ENCODE results near the gene MAP3K14. TPM values are rescaled to one million over a fixed set of nuclear protein-coding genes. Genes with fewer than 3 reads are reported as not detected.

Gene MAP3K14
- total RNA-seq, 1 donor from 2014 or later, result 5.2 TPM

DNA sequence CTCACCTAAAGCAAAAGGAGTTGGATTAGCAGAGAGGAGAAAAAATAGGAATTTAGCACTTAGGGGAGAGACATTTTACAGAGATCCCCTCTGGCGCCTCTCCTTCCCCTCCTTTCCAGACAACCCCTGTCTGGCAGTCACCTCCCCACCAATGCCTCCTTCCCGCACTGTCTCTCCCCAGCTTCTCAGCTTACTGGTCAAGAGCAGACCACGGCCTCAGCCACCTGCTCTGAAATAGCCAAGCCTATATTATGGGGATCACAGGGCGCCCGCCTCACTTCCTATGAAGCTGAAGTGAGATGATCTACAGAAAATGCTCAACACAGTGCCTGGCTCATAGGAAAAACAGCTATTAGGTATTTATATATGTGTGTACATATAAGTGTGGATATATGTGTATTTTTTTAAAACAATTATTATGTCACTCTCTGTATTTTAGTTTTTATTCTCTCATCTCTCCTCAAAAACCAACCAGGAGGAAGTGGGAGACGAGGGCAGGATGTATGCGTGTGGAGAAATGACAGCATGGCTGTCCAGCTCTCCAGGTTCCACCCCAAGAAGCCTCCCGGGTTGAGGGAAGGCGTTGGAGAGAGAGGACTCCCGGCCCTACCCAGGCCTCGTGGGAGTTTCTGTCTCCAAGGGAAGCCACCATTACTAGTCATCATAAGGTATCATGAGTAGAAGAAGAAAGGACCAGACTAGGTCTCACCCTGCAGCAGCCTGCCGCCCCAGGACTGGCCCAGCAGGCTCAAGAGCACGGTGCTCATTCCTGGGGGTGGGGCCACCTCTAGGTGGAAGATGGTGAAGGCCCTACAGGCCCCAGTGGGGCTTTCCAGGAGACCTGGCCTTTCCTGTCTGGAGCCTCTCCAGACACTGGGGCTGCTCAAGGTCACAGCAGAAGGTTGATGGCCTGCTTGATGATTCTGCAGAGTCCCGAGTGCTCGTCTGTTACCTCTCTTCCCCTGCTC is 27.2 kb downstream of the MAP3K14 start:
- TF ChIP-seq, protein P1, sequence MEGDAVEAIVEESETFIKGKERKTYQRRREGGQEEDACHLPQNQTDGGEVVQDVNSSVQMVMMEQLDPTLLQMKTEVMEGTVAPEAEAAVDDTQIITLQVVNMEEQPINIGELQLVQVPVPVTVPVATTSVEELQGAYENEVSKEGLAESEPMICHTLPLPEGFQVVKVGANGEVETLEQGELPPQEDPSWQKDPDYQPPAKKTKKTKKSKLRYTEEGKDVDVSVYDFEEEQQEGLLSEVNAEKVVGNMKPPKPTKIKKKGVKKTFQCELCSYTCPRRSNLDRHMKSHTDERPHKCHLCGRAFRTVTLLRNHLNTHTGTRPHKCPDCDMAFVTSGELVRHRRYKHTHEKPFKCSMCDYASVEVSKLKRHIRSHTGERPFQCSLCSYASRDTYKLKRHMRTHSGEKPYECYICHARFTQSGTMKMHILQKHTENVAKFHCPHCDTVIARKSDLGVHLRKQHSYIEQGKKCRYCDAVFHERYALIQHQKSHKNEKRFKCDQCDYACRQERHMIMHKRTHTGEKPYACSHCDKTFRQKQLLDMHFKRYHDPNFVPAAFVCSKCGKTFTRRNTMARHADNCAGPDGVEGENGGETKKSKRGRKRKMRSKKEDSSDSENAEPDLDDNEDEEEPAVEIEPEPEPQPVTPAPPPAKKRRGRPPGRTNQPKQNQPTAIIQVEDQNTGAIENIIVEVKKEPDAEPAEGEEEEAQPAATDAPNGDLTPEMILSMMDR (IDR thresholded peaks at IDR 0.05), result no peak
- Mint-ChIP-seq H3K27ac (ENCODE audit: unreplicated experiment) (no peak overlapping the region), H3K36me3 (ENCODE audit: low read depth) (peaks cover 12% of the 10 kb centered on the region), H3K27me3 (ENCODE audit: low read depth) (no peaks in the 10 kb centered on the region), H3K4me3 (ENCODE audit: unreplicated experiment) (no peak overlapping the region), H3K4me1 (ENCODE audit: low read depth) (peaks cover 39% of the 10 kb centered on the region), H3K9me3 (ENCODE audit: low read depth) (no peaks in the 10 kb centered on the region)
- no peak for DNase-seq (ENCODE audit: low spot score)

DNA sequence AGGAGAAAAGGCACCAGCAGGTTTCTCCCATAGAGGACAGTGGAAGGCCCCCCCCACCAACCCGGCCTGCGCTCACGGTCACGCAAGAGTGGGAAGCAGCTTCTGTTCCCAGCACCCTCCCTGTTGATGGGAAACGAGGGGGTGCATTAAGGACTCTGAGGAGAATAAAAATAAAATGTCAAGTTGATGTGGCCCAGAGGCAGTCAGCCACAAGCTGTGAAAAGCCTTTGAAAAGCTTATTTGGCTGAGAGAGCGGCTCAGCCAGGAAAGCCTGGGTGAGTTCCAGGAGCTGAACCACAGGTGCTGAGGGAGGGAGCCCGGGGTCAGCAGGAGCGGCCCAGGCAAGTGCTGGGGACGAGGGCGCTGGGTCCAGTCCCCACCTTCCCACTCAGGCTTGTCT is 28.0 kb downstream of the MAP3K14 start:
- H3K9me3 Mint-ChIP-seq (ENCODE audit: low read depth), result no peaks in the 10 kb centered on the region
- no peak for DNase-seq (ENCODE audit: low spot score)
- H3K27me3 Mint-ChIP-seq (ENCODE audit: low read depth), result no peaks in the 10 kb centered on the region
- H3K27ac Mint-ChIP-seq (ENCODE audit: unreplicated experiment), result no peak overlapping the region
- TF ChIP-seq, protein P1 (IDR thresholded peaks at IDR 0.05), result no peak
- peaks cover 15% of the 10 kb centered on the region for H3K36me3 Mint-ChIP-seq (ENCODE audit: low read depth)
- peaks cover 35% of the 10 kb centered on the region for H3K4me1 Mint-ChIP-seq (ENCODE audit: low read depth)
- H3K4me3 Mint-ChIP-seq (ENCODE audit: unreplicated experiment), result no peak overlapping the region

DNA sequence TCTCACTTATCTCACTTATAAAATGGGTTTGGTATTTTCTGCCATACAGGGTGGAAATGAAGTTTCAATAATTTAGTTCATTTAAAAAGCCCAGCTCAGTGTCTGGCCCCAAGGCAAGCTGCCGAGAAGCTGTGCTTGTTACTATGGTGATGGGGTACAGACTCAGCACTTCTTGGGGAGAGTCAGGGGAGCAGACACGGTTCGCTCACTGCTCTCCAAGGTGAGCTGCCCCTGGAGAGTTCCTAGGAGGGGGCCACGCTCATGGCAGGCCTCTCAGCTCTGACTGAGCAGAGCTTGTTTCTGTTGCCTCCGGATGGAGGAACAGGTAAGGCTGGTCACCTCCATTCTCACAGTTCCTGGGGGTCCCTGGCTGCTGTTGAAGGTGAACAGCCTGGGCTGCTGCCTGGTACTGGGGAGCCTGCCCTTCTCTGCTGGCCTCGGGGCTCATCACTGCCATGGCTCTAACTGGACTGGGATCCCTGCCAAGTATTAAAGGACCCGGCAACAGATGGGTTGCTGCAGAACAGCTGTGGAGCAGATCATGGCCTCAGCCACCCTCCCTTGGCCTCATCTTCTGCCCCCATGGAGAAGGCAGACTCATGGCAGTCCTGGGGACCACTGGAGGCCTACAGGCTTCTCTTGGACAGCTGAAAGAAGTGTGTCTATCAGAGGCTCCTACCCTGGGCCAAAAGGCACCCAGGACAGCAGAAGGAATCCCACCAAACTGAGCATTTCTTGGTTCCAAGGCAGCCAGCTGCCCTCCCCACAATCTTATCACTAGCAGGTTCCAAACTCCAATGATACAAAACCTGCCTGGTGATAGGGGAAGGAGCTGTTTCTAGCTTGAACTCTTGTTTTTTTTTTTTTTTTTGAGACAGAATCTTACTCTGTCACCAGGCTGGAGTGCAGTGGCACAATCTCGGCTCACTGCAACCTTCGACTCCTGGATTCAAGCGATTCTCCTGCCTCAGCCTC is 29.0 kb downstream of the MAP3K14 start:
- TF ChIP-seq, protein P1 (IDR thresholded peaks at IDR 0.05), result no peak
- no peak for DNase-seq (ENCODE audit: low spot score)
- Mint-ChIP-seq H3K36me3 (ENCODE audit: low read depth) (peaks cover 15% of the 10 kb centered on the region), H3K27me3 (ENCODE audit: low read depth) (no peaks in the 10 kb centered on the region), H3K27ac (ENCODE audit: unreplicated experiment) (no peak overlapping the region), H3K4me1 (ENCODE audit: low read depth) (peaks cover 35% of the 10 kb centered on the region), H3K9me3 (ENCODE audit: low read depth) (no peaks in the 10 kb centered on the region), H3K4me3 (ENCODE audit: unreplicated experiment) (no peak overlapping the region)

DNA sequence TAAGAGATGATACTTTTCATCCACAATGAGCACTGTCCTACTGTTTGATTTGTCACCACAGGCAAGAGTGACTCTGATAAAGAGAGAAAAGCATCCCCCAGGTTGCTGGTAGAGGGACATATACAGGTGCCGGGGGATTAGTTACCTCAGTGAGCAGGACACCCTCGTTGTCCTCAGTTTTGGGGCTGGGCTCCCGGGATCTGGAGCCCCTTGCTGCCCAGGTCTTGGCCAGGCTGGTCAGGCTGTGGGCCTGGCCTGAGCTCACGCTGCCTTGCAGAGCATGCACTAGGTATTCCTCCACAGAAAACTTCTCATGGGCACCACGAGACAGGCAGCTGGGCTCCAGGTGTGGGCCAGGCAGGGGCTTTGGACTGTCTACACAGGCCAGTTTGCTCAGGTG is 30.5 kb downstream of the MAP3K14 start:
- peaks cover 15% of the 10 kb centered on the region for H3K36me3 Mint-ChIP-seq (ENCODE audit: low read depth)
- no peak for DNase-seq (ENCODE audit: low spot score)
- no peaks in the 10 kb centered on the region for H3K9me3 Mint-ChIP-seq (ENCODE audit: low read depth)
- no peaks in the 10 kb centered on the region for H3K27me3 Mint-ChIP-seq (ENCODE audit: low read depth)
- TF ChIP-seq, protein P1 (IDR thresholded peaks at IDR 0.05), result no peak
- no peak overlapping the region for H3K27ac Mint-ChIP-seq (ENCODE audit: unreplicated experiment)
- peaks cover 28% of the 10 kb centered on the region for H3K4me1 Mint-ChIP-seq (ENCODE audit: low read depth)
- H3K4me3 Mint-ChIP-seq (ENCODE audit: unreplicated experiment), result no peak overlapping the region
